Measurements from ENCODE around the gene CBX4. TPM values are rescaled to one million over a fixed set of nuclear protein-coding genes. Genes with fewer than 3 reads are reported as not detected.
A peak's percentile ranks its signal among the peaks of the same experiment; 100 is the strongest.

CBX4 gene
- total RNA-seq, 1 experiment from 2014 or later, result 53.5 TPM

GRCh38 chr17:79798299-79799173 lies 40.7 kb downstream of the CBX4 start:
- no peaks in the 10 kb centered on the region for H3K9me2 ChIP-seq (replicated peaks; ENCODE audit: low read length)
- ChIA-PET POLR2A (ENCODE audit: unreplicated experiment) (no interaction called here), CTCF (no interaction called here)
- no peak overlapping the region for H3K27ac ChIP-seq (ENCODE audit: low read length)
- peak overlapping the region; percentile 59 for H2AFZ ChIP-seq (ENCODE audit: low read length)
- H3K4me3 ChIP-seq (ENCODE audit: low read length), result peak overlapping the region; percentile 62
- peaks cover 59% of the 10 kb centered on the region for H3K27me3 ChIP-seq (ENCODE audit: low read length)
- TF ChIP-seq EZH2phosphoT487 (IDR thresholded peaks at IDR 0.05; ENCODE audit: borderline replicate concordance, low read length) (peak; percentile 14), CTCF (conservative IDR thresholded peaks at IDR 0.05; ENCODE audit: low read depth, low read length) (no peak), EZH2 (IDR thresholded peaks at IDR 0.05; ENCODE audit: low read length, unreplicated experiment) (peak; percentile 76)
- peaks cover 45% of the 10 kb centered on the region for H3K4me1 ChIP-seq (ENCODE audit: insufficient read depth, low read length)
- H4K20me1 ChIP-seq (ENCODE audit: low read length), result peaks cover 3% of the 10 kb centered on the region; the same call in 1 of the 2 replicates
- H3K79me2 ChIP-seq (ENCODE audit: low read length), result peaks cover 22% of the 10 kb centered on the region
- H3K36me3 ChIP-seq (ENCODE audit: low read depth, low read length), result 0 out of 2 replicates have a peak, but pooled peaks cover 6% of the 10 kb centered on the region
- no peak overlapping the region for H3K9ac ChIP-seq (ENCODE audit: low read length)
- no peaks in the 10 kb centered on the region for H3F3A ChIP-seq (ENCODE audit: low read length, unreplicated experiment)
- DNase-seq, result no peak
- intact Hi-C loops (cut with micrococcal nuclease), result loop anchor here (5.0 kb wide), 1 partner anchor 44 kb away; no protein-coding TSS in a partner anchor
- no peak for ATAC-seq
- no peaks in the 10 kb centered on the region for H3K9me3 ChIP-seq (ENCODE audit: low read length)
- peak overlapping the region; percentile 89 for H3K4me2 ChIP-seq (ENCODE audit: low read length)
- BruUV-seq (replicated peaks), result no TSS peak

- Histone ChIP-seq H3K4me2 (ENCODE audit: low read length) (peak overlapping the region; percentile 89), H3K4me3 (ENCODE audit: low read length) (peak overlapping the region; percentile 62), H2AFZ (ENCODE audit: low read length) (peak overlapping the region; percentile 59), H3K9me3 (ENCODE audit: low read length) (no peaks in the 10 kb centered on the region), H3K27me3 (ENCODE audit: low read length) (peaks cover 51% of the 10 kb centered on the region), H3K4me1 (ENCODE audit: insufficient read depth, low read length) (peaks cover 45% of the 10 kb centered on the region), H3K79me2 (ENCODE audit: low read length) (peaks cover 22% of the 10 kb centered on the region), H3F3A (ENCODE audit: low read length, unreplicated experiment) (no peaks in the 10 kb centered on the region), H3K9ac (ENCODE audit: low read length) (no peak overlapping the region), H3K27ac (ENCODE audit: low read length) (no peak overlapping the region), H3K9me2 (replicated peaks; ENCODE audit: low read length) (no peaks in the 10 kb centered on the region), H4K20me1 (ENCODE audit: low read length) (peaks cover 3% of the 10 kb centered on the region; the same call in 1 of the 2 replicates), H3K36me3 (ENCODE audit: low read depth, low read length) (0 out of 2 replicates have a peak, but pooled peaks cover 6% of the 10 kb centered on the region)
- BruUV-seq (replicated peaks), result no TSS peak
- DNase-seq (no peak), ATAC-seq (peak; percentile 10)
- TF ChIP-seq EZH2phosphoT487 (IDR thresholded peaks at IDR 0.05; ENCODE audit: borderline replicate concordance, low read length), result peak; percentile 71; the same call in 1 of the 2 replicates
- no peak for TF ChIP-seq CTCF (conservative IDR thresholded peaks at IDR 0.05; ENCODE audit: low read depth, low read length)
- ChIA-PET CTCF (interaction anchor here (0.6 to 1.4 kb wide), 9 partner anchors 11 to 404 kb away, joined by 3 to 12 read pairs (median 8); no protein-coding TSS in a partner anchor), POLR2A (ENCODE audit: unreplicated experiment) (interaction anchor here (0.9 to 1.0 kb wide), 2 partner anchors 13 to 42 kb away, joined by 5 to 24 read pairs; partner anchors contain the start of gene CBX4)
- intact Hi-C loops (cut with micrococcal nuclease), result loop anchor here (1.0 to 5.0 kb wide), 3 partner anchors 19 to 47 kb away; partner anchors contain the start of gene CBX2
These were observed 41.5 kb downstream of the CBX4 start for GRCh38 chr17:79797492-79798298.

Measured in PC-3 (cell line).